SU-DHL-6 (cell line): ENCODE results near the gene LSR.

ENCODE experiments used
- H2AFZ ChIP-seq: fragments of 200-600 bp; sonication (generic); 2 replicates; pipeline ENCODE4 v1.6.1; 2014; ENCODE audit warnings: low read depth, mild to moderate bottlenecking, moderate library complexity, mixed read lengths, antibody characterized with exemption, low read length; ENCODE audit not compliant: severe bottlenecking
- H3F3A ChIP-seq: fragments of 200-600 bp; shearing (Covaris generic); 2 replicates; pipeline ENCODE4 v1.6.0; 2016; ENCODE audit warnings: antibody characterized with exemption, mild to moderate bottlenecking; ENCODE audit not compliant: insufficient read depth
- H3K27ac ChIP-seq: fragments of 200-600 bp; sonication (generic); 2 replicates; pipeline ENCODE4 v1.5.1; 2016; ENCODE audit warnings: low read depth, mild to moderate bottlenecking, low read length, moderate library complexity, mixed read lengths
- H3K27me3 ChIP-seq: fragments of 200-600 bp; sonication (generic), shearing (Covaris generic); 2 replicates; pipeline ENCODE4 v1.6.0; 2014; ENCODE audit warnings: mild to moderate bottlenecking, low read length
- H3K36me3 ChIP-seq: fragments of 200-600 bp; sonication (generic); 2 replicates; pipeline ENCODE4 v1.6.1; 2014; ENCODE audit warnings: mild to moderate bottlenecking, low read length, mixed read lengths
- H3K4me2 ChIP-seq: fragments of 300-600, 200-600 bp; shearing (Covaris generic), sonication (generic); 2 replicates; pipeline ENCODE4 v1.6.0; 2014; ENCODE audit warnings: low read length, low read depth, mild to moderate bottlenecking; ENCODE audit not compliant: poor library complexity, severe bottlenecking
- H3K4me3 ChIP-seq: fragments of 200-600 bp; sonication (generic); 2 replicates; pipeline ENCODE4 v1.5.1; 2014; ENCODE audit warnings: antibody characterized with exemption, low read length, mild to moderate bottlenecking, mixed read lengths; ENCODE audit not compliant: insufficient read depth, poor library complexity, severe bottlenecking
- H3K79me2 ChIP-seq: fragments of 200-600 bp; sonication (generic); 2 replicates; pipeline ENCODE4 v1.6.1; 2014; ENCODE audit warnings: mild to moderate bottlenecking, low read length, moderate library complexity; ENCODE audit not compliant: insufficient read depth
- H3K9ac ChIP-seq: fragments of 200-600 bp; sonication (generic); 2 replicates; pipeline ENCODE4 v1.7.0; 2014; ENCODE audit warnings: mild to moderate bottlenecking, low read length
- H3K9me2 ChIP-seq: fragments of 200-600 bp; sonication (generic); replicated peaks from 2 replicates; pipeline ENCODE4 v1.6.1; 2014; ENCODE audit warnings: low read length; ENCODE audit not compliant: insufficient read depth
- H3K9me3 ChIP-seq: fragments of 200-600 bp; sonication (generic); 2 replicates; pipeline ENCODE4 v1.6.1; 2014; ENCODE audit warnings: low read length, mixed read lengths; ENCODE audit not compliant: insufficient read depth
- H4K20me1 ChIP-seq: fragments of 200-600 bp; sonication (generic); 2 replicates; pipeline ENCODE4 v1.6.1; 2014; ENCODE audit warnings: low read depth, mild to moderate bottlenecking, antibody characterized with exemption, low read length, moderate library complexity, mixed read lengths
- EZH2phosphoT487 ChIP-seq: fragments of 200-600 bp; sonication (generic), shearing (Covaris generic); conservative IDR thresholded peaks from 2 replicates; pipeline ENCODE4 v1.6.1; 2018; ENCODE audit warnings: mild to moderate bottlenecking, antibody characterized with exemption, low read length, moderate library complexity, mixed read lengths
- TF ChIP-seq, protein P1 (sequence below): fragments of 200-600 bp; sonication (generic); IDR thresholded peaks from one replicate; pipeline ENCODE4 v1.5.1; 2017; ENCODE audit warnings: antibody characterized with exemption, mild to moderate bottlenecking, low read length, moderate library complexity; ENCODE audit not compliant: insufficient read depth, poor library complexity, severe bottlenecking

LSR gene

DNA sequence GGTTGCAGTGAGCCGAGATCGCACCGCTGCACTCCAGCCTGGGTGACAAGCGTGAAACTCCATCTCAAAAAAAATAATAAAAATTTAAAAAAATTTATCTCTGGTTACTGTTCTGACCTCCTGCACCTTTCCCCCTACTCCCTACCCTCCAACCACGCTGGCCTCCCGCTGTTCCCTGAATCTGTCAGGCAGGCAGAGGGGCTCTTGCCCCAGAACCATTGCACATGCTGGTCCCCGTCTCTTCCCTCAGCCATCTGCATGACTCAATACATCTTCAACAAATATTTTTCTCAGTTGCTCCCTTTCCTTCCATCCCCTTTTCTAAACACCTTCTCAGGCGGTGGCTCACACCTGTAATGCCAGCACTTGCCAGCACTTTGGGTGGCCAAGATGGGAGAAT lies 19.2 kb upstream of the LSR start:
- H3K9me2 ChIP-seq: no peaks in the 10 kb centered on the region
- no peaks in the 10 kb centered on the region for H3F3A ChIP-seq
- H3K27me3 ChIP-seq: no peaks in the 10 kb centered on the region
- H3K9ac ChIP-seq: no peak overlapping the region
- H3K4me2 ChIP-seq: no peak overlapping the region
- H2AFZ ChIP-seq: no peak overlapping the region
- H3K27ac ChIP-seq: no peak overlapping the region
- no peaks in the 10 kb centered on the region for H3K79me2 ChIP-seq
- TF ChIP-seq EZH2phosphoT487: no peak
- TF ChIP-seq, protein P1, sequence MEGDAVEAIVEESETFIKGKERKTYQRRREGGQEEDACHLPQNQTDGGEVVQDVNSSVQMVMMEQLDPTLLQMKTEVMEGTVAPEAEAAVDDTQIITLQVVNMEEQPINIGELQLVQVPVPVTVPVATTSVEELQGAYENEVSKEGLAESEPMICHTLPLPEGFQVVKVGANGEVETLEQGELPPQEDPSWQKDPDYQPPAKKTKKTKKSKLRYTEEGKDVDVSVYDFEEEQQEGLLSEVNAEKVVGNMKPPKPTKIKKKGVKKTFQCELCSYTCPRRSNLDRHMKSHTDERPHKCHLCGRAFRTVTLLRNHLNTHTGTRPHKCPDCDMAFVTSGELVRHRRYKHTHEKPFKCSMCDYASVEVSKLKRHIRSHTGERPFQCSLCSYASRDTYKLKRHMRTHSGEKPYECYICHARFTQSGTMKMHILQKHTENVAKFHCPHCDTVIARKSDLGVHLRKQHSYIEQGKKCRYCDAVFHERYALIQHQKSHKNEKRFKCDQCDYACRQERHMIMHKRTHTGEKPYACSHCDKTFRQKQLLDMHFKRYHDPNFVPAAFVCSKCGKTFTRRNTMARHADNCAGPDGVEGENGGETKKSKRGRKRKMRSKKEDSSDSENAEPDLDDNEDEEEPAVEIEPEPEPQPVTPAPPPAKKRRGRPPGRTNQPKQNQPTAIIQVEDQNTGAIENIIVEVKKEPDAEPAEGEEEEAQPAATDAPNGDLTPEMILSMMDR: no peak
- H3K9me3 ChIP-seq: no peaks in the 10 kb centered on the region
- no peak overlapping the region for H3K4me3 ChIP-seq
- no peaks in the 10 kb centered on the region for H4K20me1 ChIP-seq
- H3K36me3 ChIP-seq: no peaks in the 10 kb centered on the region

DNA sequence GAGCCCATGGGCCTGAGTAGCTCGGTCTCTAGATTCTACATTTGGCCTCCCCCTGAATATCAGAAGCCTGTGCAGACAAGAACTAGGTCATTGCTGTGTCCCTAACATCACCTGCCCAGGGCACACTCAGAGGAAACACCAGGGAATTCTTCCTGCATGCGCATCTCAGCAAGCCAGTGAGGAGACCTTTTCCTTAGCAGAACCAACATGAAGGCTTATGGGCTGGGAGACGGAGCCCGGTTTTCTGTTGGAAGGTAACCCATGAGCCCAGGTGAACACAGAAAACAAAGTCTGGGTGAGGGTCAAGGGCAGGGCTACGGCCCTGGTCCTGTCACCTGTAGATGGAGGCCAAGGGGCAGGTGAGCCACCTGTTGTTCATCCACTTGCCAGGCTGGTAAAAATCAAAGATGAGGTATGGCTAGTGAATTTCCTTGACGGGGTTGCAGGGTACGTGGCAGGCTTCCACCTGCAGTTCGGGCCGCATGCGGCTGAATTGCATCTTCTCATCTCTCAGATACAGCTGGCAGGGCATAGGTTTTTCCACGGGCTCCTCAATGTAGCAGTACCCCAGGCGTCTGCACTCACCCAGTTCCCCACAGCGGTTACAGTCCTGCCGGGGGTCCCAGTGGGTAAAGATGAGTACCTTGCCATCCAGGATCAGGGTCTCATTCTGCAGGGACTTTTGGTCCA lies 16.7 kb upstream of the LSR start:
- Histone ChIP-seq H3K9me3 (no peaks in the 10 kb centered on the region), H3K9me2 (no peaks in the 10 kb centered on the region), H3K4me2 (no peak overlapping the region), H3K9ac (no peak overlapping the region), H4K20me1 (no peaks in the 10 kb centered on the region), H3K27ac (no peak overlapping the region), H3K27me3 (no peaks in the 10 kb centered on the region), H2AFZ (no peak overlapping the region), H3K79me2 (no peaks in the 10 kb centered on the region), H3F3A (no peaks in the 10 kb centered on the region), H3K36me3 (no peaks in the 10 kb centered on the region), H3K4me3 (no peak overlapping the region)
- TF ChIP-seq EZH2phosphoT487: no peak
- TF ChIP-seq, protein P1: no peak

DNA sequence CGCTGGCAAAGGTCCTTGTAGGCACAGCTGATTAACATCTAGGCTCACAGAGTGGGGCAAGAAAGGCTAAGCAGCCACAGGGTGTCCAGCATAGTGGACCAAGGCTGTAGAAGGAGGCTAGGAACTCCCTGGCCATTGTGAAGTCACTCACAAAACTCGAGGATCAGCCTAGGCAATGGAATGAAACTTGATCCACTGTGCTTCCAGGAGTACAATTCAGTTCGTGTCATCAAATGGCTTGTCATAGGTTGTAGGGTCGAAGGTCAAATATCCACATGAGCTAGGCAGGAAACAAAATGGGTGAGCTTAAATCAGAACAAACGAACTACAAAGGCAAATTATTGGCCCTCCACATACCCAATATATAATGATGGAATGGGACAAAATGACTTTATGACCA lies 15.9 kb upstream of the LSR start:
- Histone ChIP-seq H3K9me3 (no peaks in the 10 kb centered on the region), H3K4me2 (no peak overlapping the region), H3K9ac (no peak overlapping the region), H4K20me1 (no peaks in the 10 kb centered on the region), H3K79me2 (no peaks in the 10 kb centered on the region), H3F3A (no peaks in the 10 kb centered on the region), H3K36me3 (no peaks in the 10 kb centered on the region), H2AFZ (no peak overlapping the region), H3K27ac (no peak overlapping the region), H3K4me3 (no peak overlapping the region), H3K27me3 (no peaks in the 10 kb centered on the region), H3K9me2 (no peaks in the 10 kb centered on the region)
- TF ChIP-seq EZH2phosphoT487: no peak
- TF ChIP-seq, protein P1: no peak
